ENCODE results near the gene NEDD4.
"Not testable (repeated sequence)": the region's sequence is repeated elsewhere in the genome, so short reads cannot be mapped to it uniquely, and the experiment has no call there.

NEDD4 gene

GRCh38 chr15:55993111-55993803 is at the start of gene NEDD4:
Gene NEDD4 (minus strand): TSS chr15:55993612. CDS start chr15:55993555, 57 bp downstream.
- DNase-seq = peak; percentile 66 to 90

GRCh38 chr15:56042498-56042897 is 49.1 kb upstream of the NEDD4 start:
- DNase-seq = peak in 1 of 2 experiments; percentile 45

- peak in 1 of 2 experiments; percentile 30 for DNase-seq
Measured at GRCh38 chr15:56042031-56042430, 48.6 kb upstream of the NEDD4 start.

GRCh38 chr15:56040081-56041035 is 46.9 kb upstream of the NEDD4 start:
- peak; percentile 91 to 94 for DNase-seq

GRCh38 chr15:56038707-56039106 is 45.3 kb upstream of the NEDD4 start:
- DNase-seq = no peak

GRCh38 chr15:56038015-56038414 is 44.6 kb upstream of the NEDD4 start:
- DNase-seq = no peak

DNA sequence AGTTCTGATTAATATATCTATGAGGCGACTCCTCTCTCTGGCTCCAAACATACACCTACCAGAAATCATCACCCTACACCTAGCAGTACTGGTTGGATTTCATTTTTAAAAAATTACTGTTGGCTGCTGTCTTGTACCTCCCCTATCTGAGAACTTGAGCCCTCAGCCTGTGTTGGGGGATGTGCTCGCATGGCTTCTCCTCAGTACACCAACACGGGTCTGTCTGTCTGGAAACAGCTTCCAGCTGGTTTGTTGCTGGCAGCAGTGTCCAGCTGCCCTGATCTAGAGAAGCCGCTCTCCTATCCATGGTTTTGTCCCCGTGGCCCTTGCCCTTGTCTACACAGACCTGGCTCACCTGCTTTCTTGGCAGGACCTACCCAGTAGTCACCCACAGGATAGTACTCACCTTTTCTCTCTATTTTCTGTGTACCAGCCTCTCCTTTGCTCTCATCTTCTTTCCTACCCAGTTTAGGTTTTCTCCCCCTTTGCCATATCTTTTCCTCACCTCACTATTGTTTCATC is 43.2 kb upstream of the NEDD4 start:
- no peak for DNase-seq

- DNase-seq = no peak
Measured at GRCh38 chr15:56035166-56035565, 41.8 kb upstream of the NEDD4 start.

GRCh38 chr15:56034514-56034913 is 41.1 kb upstream of the NEDD4 start:
- no peak for DNase-seq

DNA sequence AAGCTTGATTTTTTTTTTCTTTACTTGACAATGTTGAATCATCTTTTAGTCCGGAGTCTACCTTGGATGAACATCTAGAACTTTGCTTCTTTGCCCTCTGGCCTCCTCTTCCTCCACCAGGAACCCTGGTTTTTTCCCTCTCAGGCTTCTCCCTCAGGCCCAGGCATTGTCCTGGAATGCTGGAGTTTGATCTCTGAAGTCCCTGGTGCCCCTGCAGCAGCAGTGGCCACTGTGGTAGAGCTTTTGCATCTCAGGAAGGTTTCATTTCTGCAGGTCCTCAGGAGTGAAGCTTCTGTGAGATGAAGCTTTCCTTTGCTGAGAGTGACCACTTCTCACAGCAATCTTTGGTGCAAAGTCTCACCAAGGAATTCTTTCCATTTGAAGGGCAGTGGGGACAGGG is 39.0 kb upstream of the NEDD4 start:
- no peak for DNase-seq

DNA sequence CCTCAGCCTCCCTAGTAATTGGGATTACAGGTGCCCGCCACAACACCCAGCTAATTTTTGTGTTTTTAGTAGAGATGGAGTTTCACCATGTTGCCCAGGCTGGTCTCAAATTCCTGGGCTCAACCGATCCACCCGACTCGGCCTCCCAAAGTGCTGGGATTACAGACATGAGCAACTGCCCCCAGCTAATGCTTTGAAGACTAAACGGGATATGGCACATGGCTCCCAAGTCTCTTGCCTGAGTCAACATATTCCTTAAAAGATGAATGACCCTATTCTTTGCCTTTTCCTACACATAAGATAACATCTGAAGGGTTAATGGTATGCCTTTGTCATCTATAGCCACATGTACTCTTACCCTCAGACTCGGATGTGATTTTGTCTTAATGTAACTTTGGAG is 38.4 kb upstream of the NEDD4 start:
- no peak for DNase-seq

DNA sequence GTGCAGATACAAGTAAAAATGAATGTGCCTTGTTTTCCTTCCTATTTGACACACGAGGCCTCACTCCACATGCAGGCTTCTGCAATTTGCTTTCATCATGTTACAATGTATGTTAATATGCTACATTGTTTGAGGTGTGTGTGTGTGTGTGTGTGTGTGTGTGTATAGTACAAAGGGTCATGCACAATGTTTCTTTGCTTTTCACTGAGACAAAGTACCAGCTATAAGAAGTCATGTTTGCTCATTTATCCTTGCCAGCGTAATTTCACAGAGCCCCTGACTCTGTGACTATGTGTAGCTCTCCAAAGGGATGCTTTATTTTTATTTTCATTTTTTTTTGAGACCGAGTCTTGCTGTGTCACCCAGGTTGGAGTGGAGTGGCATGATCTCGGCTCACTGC is 38.0 kb upstream of the NEDD4 start:
- DNase-seq = no peak

DNA sequence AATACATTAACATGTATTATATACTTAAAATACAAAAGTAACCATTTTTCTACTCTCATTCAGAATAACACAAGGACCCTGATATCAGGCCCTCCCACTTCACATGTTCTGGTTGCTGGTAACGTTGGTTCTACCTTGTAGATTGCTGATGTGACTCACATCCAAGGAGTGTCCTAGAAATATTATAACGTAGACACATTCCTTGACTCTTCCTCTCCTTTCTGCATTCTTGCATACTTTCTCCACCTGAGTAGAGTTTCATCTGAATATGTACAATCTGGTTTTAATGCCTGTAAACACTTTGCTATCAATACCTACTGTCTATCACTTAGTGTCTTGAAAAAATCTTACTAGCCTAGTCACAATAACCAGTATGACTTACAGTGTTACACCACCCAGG is 35.0 kb upstream of the NEDD4 start:
- no peak for DNase-seq

DNA sequence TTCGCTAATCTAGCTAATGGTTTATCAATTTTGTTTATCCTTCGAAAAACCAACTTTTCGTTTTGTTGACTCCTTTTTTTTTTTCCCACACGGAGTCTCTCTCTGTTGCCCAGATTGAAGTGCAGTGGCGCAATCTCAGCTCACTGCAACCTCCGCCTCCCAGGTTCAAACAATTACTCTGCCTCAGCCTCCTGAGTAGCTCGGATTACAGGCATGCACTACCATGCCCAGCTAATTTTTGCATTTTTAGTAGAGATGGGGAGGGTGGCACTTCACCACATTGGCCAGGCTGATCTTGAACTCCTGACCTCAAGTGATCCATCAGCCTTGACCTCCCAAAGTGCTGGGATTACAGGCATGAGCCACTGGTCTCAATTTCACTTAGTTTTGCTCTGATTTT is 29.7 kb upstream of the NEDD4 start:
- DNase-seq = not testable (repeated sequence)

DNA sequence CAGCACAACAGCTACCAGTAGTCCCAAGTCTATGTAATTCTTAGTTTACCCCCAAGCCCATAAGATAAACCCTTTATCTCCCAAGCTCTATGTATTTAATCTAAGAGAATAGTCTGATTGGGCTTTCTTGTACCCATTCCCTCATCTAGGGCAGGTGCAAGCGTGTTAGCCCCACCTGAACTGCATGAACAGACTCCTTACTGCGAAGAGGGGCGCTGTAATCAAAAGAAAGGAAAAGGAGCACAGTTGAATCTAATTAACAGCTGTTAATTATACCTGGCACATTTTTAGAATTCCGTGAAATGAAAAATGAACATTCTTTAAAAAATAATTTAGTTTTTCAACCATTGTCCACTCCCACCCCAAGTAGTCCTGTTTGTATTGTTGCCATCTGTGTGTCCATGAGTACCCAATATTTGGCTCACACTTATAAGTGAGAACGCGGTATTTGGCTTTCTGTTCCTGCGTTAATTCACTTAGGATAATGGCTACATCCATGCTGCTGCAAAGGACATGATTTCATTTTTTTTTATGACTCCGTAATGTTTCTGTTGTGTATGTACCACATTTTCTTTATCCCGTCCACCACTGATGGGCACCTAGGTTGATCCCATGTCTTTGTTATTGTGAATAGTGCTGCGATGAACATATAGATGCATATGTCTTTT is 26.5 kb upstream of the NEDD4 start:
- DNase-seq = no peak

DNA sequence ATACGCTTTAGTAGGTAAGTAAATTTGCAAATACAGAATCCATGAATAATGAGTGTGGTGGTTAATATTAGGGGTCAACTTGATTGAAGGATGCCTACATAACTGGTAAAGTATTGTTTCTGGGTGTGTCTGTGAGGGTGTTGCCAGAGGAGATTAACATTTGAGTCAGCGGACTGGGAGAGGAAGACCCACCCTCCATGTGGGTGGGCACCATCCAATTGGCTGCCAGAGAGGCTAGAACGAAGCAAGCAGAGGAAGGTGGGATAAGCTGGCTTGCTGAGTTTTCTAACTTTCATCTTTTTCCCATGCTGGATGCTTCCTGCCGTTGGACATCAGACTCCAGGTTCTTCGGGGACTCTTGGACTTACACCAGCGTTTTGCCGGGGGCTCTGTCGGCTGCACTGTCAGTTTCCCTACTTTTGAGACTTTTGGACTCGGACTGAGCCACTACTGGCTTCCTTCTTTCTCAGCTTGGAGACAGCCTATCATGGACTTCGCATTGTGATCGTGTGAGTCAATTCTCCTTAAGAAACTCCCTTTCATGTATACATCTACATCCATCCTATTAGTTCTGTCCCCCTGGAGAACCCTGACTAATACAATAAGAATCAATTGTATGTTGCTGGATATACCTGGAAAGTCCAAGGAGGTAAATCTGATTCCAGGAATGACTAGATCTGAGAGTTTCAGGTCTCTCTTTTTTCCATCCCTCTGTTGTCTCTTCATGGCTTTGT is 25.8 kb upstream of the NEDD4 start:
- peak in 1 of 2 experiments; percentile 53 for DNase-seq

GRCh38 chr15:56017920-56018319 is 24.5 kb upstream of the NEDD4 start:
- DNase-seq = no peak

- no peak for DNase-seq
Measured at GRCh38 chr15:56017511-56017910, 24.1 kb upstream of the NEDD4 start.

DNA sequence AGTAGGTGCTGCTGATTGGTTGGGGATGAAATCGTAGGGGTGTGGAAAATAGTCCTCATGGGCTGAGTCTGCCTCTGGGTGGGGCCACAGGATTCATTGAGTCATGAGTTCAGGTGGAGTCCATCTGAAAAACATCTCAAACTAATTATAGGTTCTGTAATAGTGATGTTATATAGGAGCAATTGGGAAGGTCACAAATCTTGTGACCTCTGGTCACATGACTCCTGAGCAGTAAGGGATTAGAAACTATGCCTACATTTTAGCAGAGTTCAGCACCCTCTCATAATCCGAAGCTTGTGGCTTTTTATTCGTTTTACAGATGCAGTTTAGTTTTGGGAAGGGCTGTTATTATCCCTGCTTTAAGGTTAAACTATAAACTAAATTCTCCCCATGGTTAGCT is 22.9 kb upstream of the NEDD4 start:
- DNase-seq = no peak

GRCh38 chr15:56014677-56015076 is 21.3 kb upstream of the NEDD4 start:
- no peak for DNase-seq

DNA sequence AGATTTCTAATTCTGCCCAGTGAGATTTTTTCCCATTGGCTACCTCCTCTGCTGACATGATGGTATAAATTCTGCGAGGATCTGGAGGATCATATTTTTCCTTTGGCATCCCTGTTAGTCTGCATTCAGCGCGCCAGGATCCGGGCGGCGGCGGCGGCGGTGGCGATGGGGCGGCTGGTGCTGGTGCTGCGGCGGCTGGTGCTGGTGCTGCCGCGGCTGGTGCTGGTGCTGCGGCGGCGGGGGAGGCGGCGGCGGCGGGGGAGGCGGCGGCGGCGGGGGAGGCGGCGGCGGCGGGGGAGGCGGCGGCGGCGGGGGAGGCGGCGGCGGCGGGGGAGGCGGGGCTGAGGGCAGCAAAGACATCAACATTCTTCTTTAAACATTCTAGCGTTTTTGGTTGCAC is 13.6 kb upstream of the NEDD4 start:
- DNase-seq = not testable (repeated sequence)

- not testable (repeated sequence) for DNase-seq
Measured at GRCh38 chr15:56006371-56006770, 13.0 kb upstream of the NEDD4 start.
